Tibial artery (tissue), 4 donors: Measurements from ENCODE around the gene PPP2R5A.
A peak's percentile ranks its signal among the peaks of the same experiment; 100 is the strongest.

ENCODE experiments used
- DNase-seq, 2 donors: peaks; one replicate each; pipeline ENCODE4 v3.0.0-alpha.2; 2019
- H3K27ac ChIP-seq, 2 donors: fragments of 200-600 bp; sonication (generic) in 1 of 2; 1 replicate in 1 of 2; 2 replicates in 1 of 2; pipeline ENCODE4 v1.5.1; 2018 to 2019; ENCODE audit warnings: mild to moderate bottlenecking in 1 of 2
- H3K27me3 ChIP-seq, 2 donors: fragments of 200-600 bp; sonication (generic) in 1 of 2; one replicate each; pipeline versions ENCODE4 v1.5.1 to v1.6.0; 2016 to 2019
- H3K36me3 ChIP-seq, 3 donors: fragments of 200-600 bp; sonication (generic) in 2 of 3; one replicate each; pipeline ENCODE4 v1.5.1; 2016 to 2019; ENCODE audit warnings: mild to moderate bottlenecking in 2 of 3
- H3K4me1 ChIP-seq, 4 donors: fragments of 200-600 bp; sonication (generic) in 2 of 4; 1 replicate in 3 of 4; 2 replicates in 1 of 4; pipeline ENCODE4 v1.5.1; 2016 to 2019
- H3K4me3 ChIP-seq, 2 donors: fragments of 200-600 bp; sonication (generic) in 1 of 2; 1 replicate in 1 of 2; 2 replicates in 1 of 2; pipeline ENCODE4 v1.5.1; 2018 to 2019; ENCODE audit warnings: mild to moderate bottlenecking in 2 of 2
- H3K9me3 ChIP-seq, 3 donors: fragments of 200-600 bp; sonication (generic) in 1 of 3; one replicate each; pipeline ENCODE4 v1.5.1; 2016 to 2019
- CTCF ChIP-seq, 2 experiments: fragments of 200-600 bp in 1 of 2; fragments of 450-650 bp in 1 of 2; IDR thresholded peaks; one replicate each; pipeline ENCODE4 v1.5.1; 2017 to 2019; ENCODE audit warnings: antibody characterized with exemption in 2 of 2, mild to moderate bottlenecking in 1 of 2, moderate library complexity in 1 of 2
- intact Hi-C: fragments of 100-400 bp; cut with DNase I; formaldehyde crosslinking; loops from one replicate; pipeline ENCODE4 v1.15.0; 2023; ENCODE audit warnings: low total_unique reads

PPP2R5A gene

GRCh38 chr1:212241501-212241900 lies 43.7 kb upstream of the PPP2R5A start:
- intact Hi-C loops: no loop called here
- H3K27ac ChIP-seq: no peak overlapping the region
- no peaks in the 10 kb centered on the region for H3K36me3 ChIP-seq
- H3K4me1 ChIP-seq: peaks cover 0 to 18% (median 13%) of the 10 kb centered on the region in 4 donors
- no peak for TF ChIP-seq CTCF (IDR thresholded peaks at IDR 0.05)
- no peaks in the 10 kb centered on the region for H3K27me3 ChIP-seq
- no peaks in the 10 kb centered on the region for H3K9me3 ChIP-seq
- DNase-seq: no peak
- H3K4me3 ChIP-seq: no peak overlapping the region

DNA sequence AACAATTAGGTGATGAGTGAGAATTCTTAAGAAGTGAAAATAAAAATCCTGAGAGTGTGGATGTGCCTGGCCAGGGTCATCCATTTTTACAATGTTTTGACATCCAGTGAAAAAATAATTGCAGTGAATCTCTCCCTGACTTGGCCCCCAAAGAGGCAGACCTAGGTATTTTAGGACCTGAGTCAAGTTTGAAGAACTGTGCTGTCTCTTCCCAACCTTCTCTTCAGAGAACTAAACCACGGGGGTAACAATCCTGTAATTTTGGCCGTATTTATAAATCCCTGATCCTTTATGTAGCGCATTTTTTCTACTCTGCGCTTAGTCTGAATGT lies 43.3 kb upstream of the PPP2R5A start:
- H3K4me3 ChIP-seq: no peak overlapping the region
- intact Hi-C loops: no loop called here
- H3K36me3 ChIP-seq: no peaks in the 10 kb centered on the region
- TF ChIP-seq CTCF (IDR thresholded peaks at IDR 0.05): no peak
- H3K9me3 ChIP-seq: no peaks in the 10 kb centered on the region
- DNase-seq: no peak
- H3K27me3 ChIP-seq: no peaks in the 10 kb centered on the region
- peak overlapping the region in 1 of 2 donors; percentile 42 for H3K27ac ChIP-seq
- H3K4me1 ChIP-seq: peaks cover 0 to 18% (median 13%) of the 10 kb centered on the region in 4 donors

DNA sequence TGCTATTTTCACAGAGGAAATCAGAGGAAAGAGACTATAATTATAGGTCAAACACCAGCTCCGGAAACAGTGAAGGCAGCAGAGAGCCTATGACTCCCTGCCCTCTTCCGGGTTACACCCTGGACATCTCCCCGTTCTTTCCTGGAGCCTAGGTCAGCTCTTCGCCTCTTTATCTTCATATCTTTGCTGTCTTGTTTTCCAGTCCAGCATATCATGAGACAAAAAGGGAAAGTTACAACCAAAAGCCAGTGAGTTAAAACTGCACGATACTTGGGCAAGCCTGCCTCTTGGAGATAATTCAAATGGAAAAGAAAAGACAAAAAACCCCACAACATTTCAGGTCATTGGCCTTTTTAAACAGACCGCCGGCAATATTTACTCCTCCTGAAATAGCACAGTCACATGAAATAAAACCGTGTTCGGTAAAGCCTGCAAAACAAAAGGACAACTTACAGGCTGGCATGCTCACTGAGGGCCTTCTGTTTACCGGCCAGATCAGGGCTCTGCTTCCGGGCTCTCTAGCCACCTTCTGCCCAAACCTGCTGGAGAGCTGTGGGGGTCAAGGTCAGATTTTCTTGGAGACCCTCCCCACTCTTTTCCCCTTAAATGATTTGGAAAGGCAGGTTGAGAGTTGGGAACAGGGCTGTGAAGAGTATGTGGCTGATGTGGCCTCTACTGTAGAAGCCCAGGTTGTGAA lies 42.8 kb upstream of the PPP2R5A start:
- no peak overlapping the region for H3K4me3 ChIP-seq
- no peak for DNase-seq
- intact Hi-C loops: no loop called here

GRCh38 chr1:212242985-212243308 lies 42.3 kb upstream of the PPP2R5A start:
- Histone ChIP-seq H3K36me3 (no peaks in the 10 kb centered on the region), H3K9me3 (no peaks in the 10 kb centered on the region), H3K4me1 (peaks cover 0 to 25% (median 13%) of the 10 kb centered on the region in 4 donors), H3K27me3 (no peaks in the 10 kb centered on the region), H3K4me3 (no peak overlapping the region), H3K27ac (peak overlapping the region; percentile 12 to 42)
- intact Hi-C loops: no loop called here
- DNase-seq: no peak
- no peak for TF ChIP-seq CTCF (IDR thresholded peaks at IDR 0.05)

More for the DNA sequence above, 42.8 kb upstream of the PPP2R5A start:
- no peaks in the 10 kb centered on the region for H3K27me3 ChIP-seq
- H3K4me1 ChIP-seq: peaks cover 0 to 21% (median 13%) of the 10 kb centered on the region in 4 donors
- no peaks in the 10 kb centered on the region for H3K36me3 ChIP-seq
- no peaks in the 10 kb centered on the region for H3K9me3 ChIP-seq
- no peak for TF ChIP-seq CTCF (IDR thresholded peaks at IDR 0.05)
- peak overlapping the region; percentile 12 to 42 for H3K27ac ChIP-seq

GRCh38 chr1:212244441-212244840 lies 40.8 kb upstream of the PPP2R5A start:
- H3K27ac ChIP-seq: no peak overlapping the region
- H3K9me3 ChIP-seq: no peaks in the 10 kb centered on the region
- H3K4me3 ChIP-seq: no peak overlapping the region
- H3K4me1 ChIP-seq: peaks cover 0 to 12% (median under 1%) of the 10 kb centered on the region in 4 donors
- intact Hi-C loops: no loop called here
- DNase-seq: no peak
- no peaks in the 10 kb centered on the region for H3K36me3 ChIP-seq
- H3K27me3 ChIP-seq: no peaks in the 10 kb centered on the region
- no peak for TF ChIP-seq CTCF (IDR thresholded peaks at IDR 0.05)
